Upper lobe of right lung (tissue), 1 donor: ENCODE measurements around the gene OPTC. TPM values are rescaled to one million over a fixed set of nuclear protein-coding genes. Genes with fewer than 3 reads are reported as not detected.

Source experiments
- ATAC-seq: fragments of 200-7000 bp; cut with Tn5 transposase; one replicate; pipeline ENCODE4 v1.9.1; 2020; ENCODE audit warnings: mild to moderate bottlenecking, moderate library complexity
- DNase-seq: peaks from one replicate; pipeline ENCODE4 v3.0.0-alpha.2; 2020
- H3K27ac ChIP-seq: fragments of 200-600 bp; one replicate; pipeline ENCODE4 v1.8.0; 2022
- H3K27me3 ChIP-seq: fragments of 200-600 bp; one replicate; pipeline ENCODE4 v1.8.0; 2022; ENCODE audit warnings: mild to moderate bottlenecking
- H3K36me3 ChIP-seq: fragments of 200-600 bp; one replicate; pipeline ENCODE4 v1.8.0; 2022
- H3K4me1 ChIP-seq: fragments of 200-600 bp; one replicate; pipeline ENCODE4 v1.8.0; 2022
- H3K4me3 ChIP-seq: fragments of 200-600 bp; one replicate; pipeline ENCODE4 v1.8.0; 2022; ENCODE audit warnings: mild to moderate bottlenecking
- H3K9me3 ChIP-seq: fragments of 200-600 bp; one replicate; pipeline ENCODE4 v1.8.0; 2022
- intact Hi-C: fragments of 100-400 bp; cut with DNase I; formaldehyde crosslinking; loops from one replicate; pipeline ENCODE4 v1.11.0; 2022
- total RNA-seq: library from RNA; stranded (reverse); fragmentation: NEBNext Ultra II Directional; extraction: Animal tissue kit (Norgen Biotek cat#: 25700); gene quantifications from one replicate; pipeline ENCODE4 v1.2.1, GENCODE V29; 2021
- TF ChIP-seq, protein P1 (sequence below): fragments of 200-600 bp; IDR thresholded peaks from one replicate; pipeline ENCODE4 v1.8.0; 2022; ENCODE audit warnings: antibody characterized with exemption
- donor health status: DM: no; HTN: yes; CAD: no; lungs with severe emphysema.

Gene OPTC
- total RNA-seq, 1 donor from 2014 or later: not detected

DNA sequence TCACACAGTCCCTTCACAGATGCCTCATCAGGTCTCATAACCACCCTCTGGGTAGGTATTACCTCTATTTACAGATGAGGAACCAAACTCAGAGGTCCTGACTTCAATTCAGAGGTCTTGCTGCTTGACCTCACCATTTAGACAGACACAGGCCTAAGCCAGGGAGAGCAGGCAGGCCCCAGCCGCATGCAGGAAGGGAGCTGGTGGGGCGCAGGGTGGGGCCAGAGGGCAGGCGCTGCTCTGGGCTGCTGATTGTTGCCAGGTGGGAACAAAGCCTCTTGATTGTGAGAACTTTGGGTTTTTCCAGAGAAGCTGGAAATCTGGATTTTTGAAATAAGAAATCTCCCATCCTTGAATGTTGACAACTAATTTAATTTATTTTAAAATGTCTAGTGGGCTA is 38.2 kb upstream of the OPTC start:
- intact Hi-C loops: no loop called here
- ATAC-seq (no peak), DNase-seq (no peak)
- no peak overlapping the region for H3K4me3 ChIP-seq
- H3K27me3 ChIP-seq: peaks cover 11% of the 10 kb centered on the region
- no peaks in the 10 kb centered on the region for H3K4me1 ChIP-seq
- no peak overlapping the region for H3K27ac ChIP-seq
- H3K9me3 ChIP-seq: no peaks in the 10 kb centered on the region
- TF ChIP-seq, protein P1, sequence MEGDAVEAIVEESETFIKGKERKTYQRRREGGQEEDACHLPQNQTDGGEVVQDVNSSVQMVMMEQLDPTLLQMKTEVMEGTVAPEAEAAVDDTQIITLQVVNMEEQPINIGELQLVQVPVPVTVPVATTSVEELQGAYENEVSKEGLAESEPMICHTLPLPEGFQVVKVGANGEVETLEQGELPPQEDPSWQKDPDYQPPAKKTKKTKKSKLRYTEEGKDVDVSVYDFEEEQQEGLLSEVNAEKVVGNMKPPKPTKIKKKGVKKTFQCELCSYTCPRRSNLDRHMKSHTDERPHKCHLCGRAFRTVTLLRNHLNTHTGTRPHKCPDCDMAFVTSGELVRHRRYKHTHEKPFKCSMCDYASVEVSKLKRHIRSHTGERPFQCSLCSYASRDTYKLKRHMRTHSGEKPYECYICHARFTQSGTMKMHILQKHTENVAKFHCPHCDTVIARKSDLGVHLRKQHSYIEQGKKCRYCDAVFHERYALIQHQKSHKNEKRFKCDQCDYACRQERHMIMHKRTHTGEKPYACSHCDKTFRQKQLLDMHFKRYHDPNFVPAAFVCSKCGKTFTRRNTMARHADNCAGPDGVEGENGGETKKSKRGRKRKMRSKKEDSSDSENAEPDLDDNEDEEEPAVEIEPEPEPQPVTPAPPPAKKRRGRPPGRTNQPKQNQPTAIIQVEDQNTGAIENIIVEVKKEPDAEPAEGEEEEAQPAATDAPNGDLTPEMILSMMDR: no peak
- no peaks in the 10 kb centered on the region for H3K36me3 ChIP-seq

DNA sequence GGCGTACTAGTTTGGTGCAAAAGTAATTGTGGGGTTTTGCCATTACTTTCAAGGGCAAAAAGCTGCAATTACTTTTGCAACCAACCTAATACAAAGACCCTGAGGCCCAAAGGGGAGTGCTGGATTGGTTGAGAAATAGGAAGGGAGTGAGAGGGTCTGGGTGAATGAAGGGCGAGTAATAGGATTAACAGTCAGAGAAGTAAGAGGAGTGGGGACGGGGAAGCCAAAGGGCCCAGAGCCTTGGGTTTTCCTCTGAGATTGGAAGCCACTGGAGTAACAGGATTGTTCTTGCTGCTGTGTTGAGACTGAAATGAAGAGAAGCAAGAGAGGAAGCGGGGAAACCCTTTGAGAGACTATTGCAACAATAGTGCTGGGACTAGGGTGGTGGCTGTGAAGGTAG is 37.4 kb upstream of the OPTC start:
- intact Hi-C loops: no loop called here
- Histone ChIP-seq H3K4me3 (no peak overlapping the region), H3K27me3 (peaks cover 11% of the 10 kb centered on the region), H3K27ac (no peak overlapping the region), H3K36me3 (no peaks in the 10 kb centered on the region), H3K9me3 (no peaks in the 10 kb centered on the region), H3K4me1 (no peaks in the 10 kb centered on the region)
- no peak for ATAC-seq
- DNase-seq: no peak
- TF ChIP-seq, protein P1: no peak

DNA sequence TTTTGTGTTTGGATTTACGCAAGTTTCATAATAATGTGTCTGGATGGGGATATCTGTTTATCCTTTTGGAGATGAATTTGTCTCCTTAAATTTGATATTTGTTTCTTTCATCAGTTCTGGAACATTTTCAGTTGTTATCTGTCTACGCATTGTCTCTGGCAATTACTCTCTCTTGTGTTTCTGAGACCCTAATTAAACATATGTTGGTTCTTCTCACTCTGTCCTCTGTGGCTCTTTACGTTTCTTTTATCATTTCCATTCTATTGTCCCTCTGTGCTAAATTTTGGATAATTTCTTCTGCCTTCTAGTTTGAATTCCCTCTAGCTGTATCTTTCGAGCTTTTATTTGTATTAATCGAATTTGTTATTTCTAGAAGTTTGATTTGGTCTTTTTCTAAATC is 35.9 kb upstream of the OPTC start:
- no peak overlapping the region for H3K4me3 ChIP-seq
- no peak overlapping the region for H3K27ac ChIP-seq
- H3K36me3 ChIP-seq: no peaks in the 10 kb centered on the region
- intact Hi-C loops: no loop called here
- DNase-seq: no peak
- H3K9me3 ChIP-seq: no peaks in the 10 kb centered on the region
- peaks cover under 1% of the 10 kb centered on the region for H3K4me1 ChIP-seq
- TF ChIP-seq, protein P1: no peak
- no peak for ATAC-seq
- peaks cover 11% of the 10 kb centered on the region for H3K27me3 ChIP-seq

DNA sequence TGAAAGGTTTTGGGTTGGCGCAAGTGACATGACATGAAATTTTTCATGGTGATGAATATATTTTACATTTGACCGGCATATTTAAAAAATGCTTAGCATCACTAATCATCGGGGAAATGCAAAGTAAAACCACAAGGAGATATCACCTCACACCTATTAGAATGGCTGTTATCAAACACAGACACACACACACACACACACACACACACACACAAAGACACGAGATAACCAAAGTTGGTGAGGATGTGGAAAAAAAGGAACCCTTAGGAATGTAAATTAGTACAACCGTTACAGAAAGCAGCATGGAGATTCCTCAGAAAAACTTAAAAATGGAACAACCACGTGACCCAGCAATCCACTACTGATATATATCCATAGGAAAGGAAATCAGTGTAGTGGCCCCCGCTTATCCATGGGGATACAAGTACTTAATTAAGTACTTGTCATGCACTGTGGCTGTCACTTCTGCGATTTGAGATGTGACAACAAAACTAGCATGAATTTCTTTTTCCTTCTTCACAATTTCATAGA is 34.2 kb upstream of the OPTC start:
- DNase-seq (no peak), ATAC-seq (no peak)
- no peaks in the 10 kb centered on the region for H3K36me3 ChIP-seq
- peaks cover 11% of the 10 kb centered on the region for H3K27me3 ChIP-seq
- no peak overlapping the region for H3K4me3 ChIP-seq
- H3K27ac ChIP-seq: no peak overlapping the region
- TF ChIP-seq, protein P1: no peak
- peaks cover 6% of the 10 kb centered on the region for H3K4me1 ChIP-seq
- no peaks in the 10 kb centered on the region for H3K9me3 ChIP-seq
- intact Hi-C loops: no loop called here

DNA sequence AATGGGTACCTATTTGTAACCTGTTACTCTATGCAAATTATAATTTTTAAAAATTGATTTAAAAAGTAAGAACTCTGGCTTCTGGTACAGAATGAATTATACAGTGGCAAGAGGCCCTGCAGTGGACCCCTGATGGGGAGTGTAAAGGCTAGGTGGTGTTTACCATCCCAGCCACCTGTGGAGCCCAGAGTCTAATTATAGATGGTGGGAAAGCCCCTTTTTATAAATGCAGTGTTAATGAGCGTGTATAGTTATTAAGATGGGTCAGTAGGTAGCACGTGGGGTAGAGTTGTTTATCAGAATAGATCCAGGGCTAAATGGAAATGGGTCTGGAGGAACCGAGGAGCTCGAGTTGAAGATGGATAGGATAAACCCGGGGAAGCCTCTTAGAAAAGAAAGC is 32.2 kb upstream of the OPTC start:
- no peak for ATAC-seq
- TF ChIP-seq, protein P1: no peak

DNA sequence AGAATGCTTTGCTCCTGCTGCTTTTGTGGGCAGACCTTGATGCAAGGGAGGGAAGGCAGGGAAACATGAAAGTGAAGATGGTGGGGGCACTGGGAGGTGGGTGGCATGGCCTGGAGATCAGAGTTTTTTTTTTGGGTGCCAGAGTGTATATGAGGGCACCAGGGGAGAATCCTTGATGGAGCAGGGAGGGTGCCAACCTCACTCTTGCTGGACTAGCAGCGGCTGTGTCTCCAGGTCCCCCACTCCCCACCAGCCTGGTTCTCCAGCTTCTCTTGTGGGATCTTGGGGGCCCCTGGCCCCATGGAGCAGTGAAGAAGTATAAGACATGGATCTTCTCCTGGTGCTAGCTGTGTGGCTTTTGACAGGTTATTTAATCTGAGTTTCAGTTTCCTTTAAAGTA is 31.8 kb upstream of the OPTC start:
- intact Hi-C loops: no loop called here
- DNase-seq: no peak
- no peak overlapping the region for H3K27ac ChIP-seq
- no peak for ATAC-seq
- H3K27me3 ChIP-seq: peaks cover 6% of the 10 kb centered on the region
- TF ChIP-seq, protein P1: no peak
- no peaks in the 10 kb centered on the region for H3K36me3 ChIP-seq
- H3K9me3 ChIP-seq: no peaks in the 10 kb centered on the region
- H3K4me1 ChIP-seq: peaks cover 22% of the 10 kb centered on the region
- H3K4me3 ChIP-seq: no peak overlapping the region

More for the DNA sequence above, 32.2 kb upstream of the OPTC start:
- no peak overlapping the region for H3K27ac ChIP-seq
- DNase-seq: no peak
- peaks cover 6% of the 10 kb centered on the region for H3K27me3 ChIP-seq
- no peaks in the 10 kb centered on the region for H3K9me3 ChIP-seq
- H3K4me1 ChIP-seq: peaks cover 20% of the 10 kb centered on the region
- no peaks in the 10 kb centered on the region for H3K36me3 ChIP-seq
- intact Hi-C loops: no loop called here
- H3K4me3 ChIP-seq: no peak overlapping the region
